ENCODE results near the gene NPHP4.

NPHP4 gene

DNA sequence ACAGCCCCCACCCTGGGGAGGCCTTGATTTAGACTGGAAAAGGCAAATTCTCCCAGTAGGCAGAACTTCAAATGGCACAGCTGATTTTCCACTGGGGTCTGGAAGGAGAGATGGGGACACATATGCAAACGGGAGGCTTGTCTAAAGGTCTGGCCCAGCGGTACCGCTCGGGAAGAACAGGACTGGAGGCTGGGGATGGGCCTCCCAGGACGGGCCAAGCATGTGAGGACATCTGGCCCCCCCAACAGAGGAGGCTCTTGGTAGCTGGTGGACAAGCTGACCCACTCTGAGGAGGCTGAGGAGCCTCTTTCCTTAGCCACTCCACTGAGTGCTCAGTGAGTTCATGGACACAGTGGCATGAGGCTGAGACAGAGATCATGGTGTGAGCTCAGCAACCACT, 170.0 kb downstream of the NPHP4 start:
- no peak for DNase-seq

DNA sequence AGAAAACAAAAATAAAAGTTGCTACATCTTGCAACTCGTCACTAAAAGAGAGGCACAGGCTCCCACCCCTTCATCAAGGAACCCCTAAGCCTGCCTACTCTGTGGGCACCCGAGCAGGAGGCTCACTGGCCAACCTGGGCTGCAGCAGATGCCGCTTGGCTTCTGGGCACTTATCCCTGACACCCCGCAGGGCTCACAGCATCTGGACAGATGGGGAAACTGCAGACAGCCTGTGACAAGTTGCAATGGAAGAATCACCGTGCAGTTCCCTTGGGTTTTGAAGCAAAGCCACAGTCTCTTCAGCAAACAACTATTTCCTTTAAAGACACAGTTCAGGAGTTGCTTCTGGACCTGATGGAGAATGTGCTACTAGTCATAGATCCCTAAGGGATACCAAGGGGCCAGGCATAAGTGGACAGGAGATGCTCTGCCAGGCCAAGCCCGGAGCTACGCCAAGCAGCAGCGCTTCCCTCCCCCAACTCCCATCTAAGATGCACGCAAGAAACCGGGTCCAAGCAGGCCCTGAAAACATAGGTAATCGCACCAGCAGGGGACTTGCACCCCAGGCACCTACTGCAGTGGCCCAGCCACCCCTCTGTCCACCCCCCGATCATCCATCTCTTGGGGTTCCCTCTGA, 170.6 kb downstream of the NPHP4 start:
- DNase-seq: no peak

DNA sequence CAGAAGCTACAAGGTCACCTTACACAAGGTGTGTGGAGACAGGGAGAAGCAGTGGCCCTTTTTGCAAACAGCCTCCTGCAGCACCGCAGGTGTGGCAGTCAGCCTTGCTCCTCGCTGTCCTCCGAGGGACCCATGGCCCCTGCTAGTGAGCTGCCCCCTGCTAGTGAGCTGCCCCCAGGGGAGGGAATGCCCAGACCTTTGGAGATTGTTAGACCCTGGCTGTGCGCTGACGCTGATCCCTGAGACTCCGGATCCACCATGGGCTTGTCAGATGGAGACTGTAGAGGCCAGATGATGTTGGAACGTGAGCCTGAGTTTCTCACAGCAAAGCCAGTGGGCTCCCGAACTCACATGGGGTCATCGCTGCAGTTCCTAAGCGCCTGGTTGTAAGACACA, 172.2 kb downstream of the NPHP4 start:
- no peak for DNase-seq

DNA sequence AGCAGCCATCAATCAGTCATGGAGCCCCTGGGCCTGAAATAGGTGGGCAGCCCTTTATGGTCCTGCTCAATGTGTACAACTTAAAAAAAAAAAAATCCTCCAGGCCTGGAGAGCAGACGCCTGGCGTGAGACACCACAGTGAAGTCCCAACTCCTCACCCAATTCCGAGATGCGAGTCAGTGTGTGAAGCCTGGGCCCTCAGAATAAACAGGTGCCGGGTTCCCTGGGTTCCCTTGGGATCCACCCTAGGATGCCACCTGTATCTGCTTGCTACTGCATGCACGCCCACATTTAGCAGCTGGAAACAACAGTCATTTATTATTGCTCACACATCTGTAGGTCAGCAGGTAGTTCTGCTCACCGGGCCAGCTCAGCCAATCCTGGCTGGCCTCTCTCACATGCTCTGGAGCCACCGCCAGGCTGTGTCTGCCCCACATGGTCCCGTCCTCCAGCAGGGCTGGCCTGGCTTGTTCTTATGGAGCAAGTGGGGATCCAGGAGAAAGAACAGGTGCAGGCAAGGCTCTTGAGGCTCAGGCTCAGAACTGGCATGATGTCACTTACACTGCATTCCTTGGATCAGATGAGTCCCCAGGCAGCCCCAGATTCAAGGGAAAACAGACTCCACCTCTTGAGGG, 172.7 kb downstream of the NPHP4 start:
- no peak for DNase-seq

DNA sequence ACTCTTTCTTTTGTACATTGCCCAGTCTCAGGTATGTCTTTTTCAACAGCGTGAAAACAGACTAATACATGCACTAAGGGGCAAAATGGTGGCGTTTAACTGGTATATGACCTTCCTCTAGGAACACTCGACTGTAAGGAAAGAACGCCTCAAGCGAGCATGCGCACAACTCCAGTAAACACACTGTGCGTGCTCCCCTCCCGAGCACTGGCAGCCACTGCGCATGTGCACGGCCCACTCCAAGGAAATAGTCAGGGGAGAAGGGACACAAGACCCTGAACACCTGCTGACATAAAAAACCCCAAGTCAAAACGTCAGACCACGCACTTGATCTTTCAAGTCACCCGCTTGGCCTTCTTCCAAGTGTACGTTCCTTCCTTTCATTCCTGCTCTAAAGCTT, 173.5 kb downstream of the NPHP4 start:
- no peak for DNase-seq

DNA sequence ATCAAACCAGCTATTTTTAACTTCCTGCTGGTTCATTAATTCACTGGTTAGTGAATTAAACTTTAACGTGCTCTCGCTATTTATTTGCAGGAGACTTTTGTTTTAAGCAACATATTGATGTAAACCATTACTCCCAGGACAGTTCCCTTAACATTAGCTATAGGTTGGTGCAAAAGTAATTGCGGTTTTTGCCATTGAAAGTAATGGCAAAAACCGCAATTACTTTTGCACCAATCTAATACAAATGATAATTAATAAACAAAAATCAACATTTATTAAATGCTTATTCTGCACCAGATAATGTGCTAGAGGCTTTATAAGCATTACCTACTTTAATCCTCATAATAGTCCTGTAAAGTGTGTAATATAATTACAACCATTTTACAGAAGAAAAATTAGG, 176.5 kb downstream of the NPHP4 start:
- DNase-seq: no peak

DNA sequence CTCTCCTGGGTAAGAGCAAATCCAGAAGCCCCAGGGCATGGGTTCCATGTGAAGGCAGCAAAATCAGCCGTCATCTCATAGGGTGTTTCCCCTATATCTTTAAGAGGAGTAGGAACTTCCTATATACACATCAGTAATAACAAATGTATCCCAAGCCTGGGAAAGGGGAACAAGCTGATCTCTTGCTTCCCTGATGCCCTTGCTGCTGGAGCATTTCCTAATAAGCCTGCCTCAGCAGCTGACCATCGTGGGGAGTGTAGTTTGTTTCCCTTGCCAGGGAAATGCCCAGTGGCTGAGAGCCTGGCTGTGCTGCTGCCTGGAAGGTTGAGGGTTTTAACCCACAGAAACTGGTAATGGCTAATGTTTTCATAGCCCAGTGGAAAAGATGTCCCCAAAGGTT, 177.0 kb downstream of the NPHP4 start:
- no peak for DNase-seq

DNA sequence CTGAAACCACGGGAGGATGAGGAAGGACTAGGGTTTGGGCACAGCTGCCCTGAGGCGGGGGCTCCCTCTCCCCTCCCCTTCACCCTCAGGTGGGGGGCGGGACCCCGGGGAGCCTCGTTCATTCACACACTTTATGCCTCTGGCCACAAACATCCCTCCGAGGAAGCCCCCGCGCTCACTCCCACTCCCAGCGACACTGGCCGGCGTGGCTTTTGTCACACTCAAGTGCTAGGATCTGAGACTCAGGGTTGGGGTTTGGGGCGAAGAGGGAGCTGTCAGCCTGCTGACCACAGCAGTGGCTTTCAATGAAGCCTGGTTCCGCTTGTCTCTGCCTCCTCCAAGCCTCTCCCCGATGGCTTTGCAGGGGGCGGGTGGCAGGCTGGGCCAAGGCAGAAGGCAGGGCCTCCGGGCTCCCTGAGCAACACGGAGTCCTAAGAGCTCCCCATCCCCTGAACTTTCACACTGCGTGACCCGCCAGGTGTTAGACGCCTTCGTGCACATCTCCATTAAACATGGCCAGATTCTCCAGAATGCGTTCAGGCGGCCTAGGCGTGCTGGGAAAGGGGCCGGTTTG, 178.1 kb downstream of the NPHP4 start:
- DNase-seq: no peak

DNA sequence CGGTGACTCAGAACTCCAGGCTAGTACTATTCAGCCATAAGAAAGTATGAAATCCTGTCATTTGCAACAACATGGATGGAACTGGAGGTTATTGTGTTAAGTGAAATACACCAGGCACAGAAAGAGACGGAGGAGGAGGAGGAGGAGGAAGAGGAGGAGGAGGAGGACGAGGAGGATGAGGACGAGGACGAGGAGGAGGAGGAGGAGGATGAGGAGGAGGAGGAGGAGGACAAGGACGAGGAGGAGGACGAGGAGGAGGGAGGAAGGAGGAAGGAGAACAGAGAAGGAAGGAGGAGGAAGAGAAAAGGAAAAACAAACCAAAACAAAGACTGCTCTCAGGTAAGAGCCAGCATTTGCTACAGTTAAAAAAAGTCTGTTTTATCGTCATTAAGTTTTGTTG, 178.7 kb downstream of the NPHP4 start:
- DNase-seq: no peak

Data from activated effector memory CD4-positive, alpha-beta T cell treated with Interleukin-2 at 50 U/mL for 16 hours (primary cell).